SK-N-SH (cell line): ENCODE results near the gene OTUD6A.

Source experiments
- EZH2phosphoT487 ChIP-seq: fragments of 200-600 bp; sonication (generic); IDR thresholded peaks from 2 replicates; pipeline ENCODE4 v1.6.1; 2017; ENCODE audit warnings: low read depth, mixed run types, mild to moderate bottlenecking, antibody characterized with exemption, moderate library complexity, borderline replicate concordance
- MXI1 ChIP-seq: IDR thresholded peaks from 2 replicates; pipeline ENCODE4 v1.6.1; 2012; ENCODE audit warnings: mild to moderate bottlenecking, low read depth, low read length, improper control_type of control experiment
- POLR2AphosphoS5 ChIP-seq: IDR thresholded peaks from 2 replicates; pipeline ENCODE4 v1.6.1; 2012; ENCODE audit warnings: low read depth, low read length
- YY1 ChIP-seq: IDR thresholded peaks from 2 replicates; pipeline ENCODE4 v1.4.0; 2012; ENCODE audit warnings: low read depth, mild to moderate bottlenecking

DNA sequence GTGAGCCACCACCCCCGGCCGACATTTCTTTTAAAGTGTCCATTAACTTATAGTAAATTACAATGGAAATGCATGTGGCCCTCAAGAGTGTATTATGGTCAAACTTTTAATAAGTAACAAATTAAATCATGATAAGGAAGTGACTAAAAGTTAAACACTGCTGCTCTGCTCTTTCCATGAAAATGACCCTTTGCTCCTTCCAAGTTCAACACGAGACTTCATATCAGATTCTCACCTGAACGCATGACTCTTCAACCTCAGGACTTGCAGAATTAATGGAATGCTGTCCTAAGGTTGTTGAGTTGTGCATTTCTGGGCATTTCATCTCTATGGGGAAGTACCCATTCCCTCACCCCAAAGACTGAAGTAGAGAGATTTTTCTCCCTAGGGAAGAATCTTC lies 39.6 kb upstream of the OTUD6A start:
- TF ChIP-seq YY1 (no peak), EZH2phosphoT487 (no peak), POLR2AphosphoS5 (no peak), MXI1 (no peak)
